SK-N-SH (cell line): Measurements from ENCODE around the gene IPO4. TPM values are rescaled to one million over a fixed set of nuclear protein-coding genes. Genes with fewer than 3 reads are reported as not detected.

Experiments
- CTCF ChIA-PET: fragments of 300-600, 350-600 bp; formaldehyde crosslinking; extraction: SDS; loops from one replicate; lab custom pipeline; 2021; lab: Yijun Ruan, JAX
- POLR2A ChIA-PET: fragments of 350-600 bp; sonication (Branson Sonifier 250); formaldehyde crosslinking; extraction: SDS; loops from one replicate; lab custom pipeline; 2020; ENCODE audit warnings: antibody characterized with exemption, inconsistent platforms; lab: Yijun Ruan, JAX
- DNase-seq: peaks from one replicate; pipeline ENCODE4 v3.0.0; 2012
- H2AFZ ChIP-seq: fragments of 200-600 bp; sonication (generic); 2 replicates; pipeline ENCODE4 v1.8.1; 2016; ENCODE audit warnings: antibody characterized with exemption, mild to moderate bottlenecking, low read depth
- H3F3A ChIP-seq: fragments of 200-600 bp; sonication (generic); replicated peaks from 2 replicates; pipeline ENCODE3; 2016; ENCODE audit warnings: antibody characterized with exemption, mild to moderate bottlenecking; ENCODE audit not compliant: insufficient read depth
- H3K27ac ChIP-seq, 2 experiments: fragments of 200-500 bp in 1 of 2; fragments of 200-600 bp in 1 of 2; sonication (Bioruptor generic) in 1 of 2; sonication (generic), shearing (Covaris generic) in 1 of 2; 2 replicates each; pipeline versions ENCODE4 v1.5.1 to v1.6.1; 2014 to 2016; ENCODE audit warnings: low read depth in 2 of 2, inconsistent platforms in 1 of 2, low read length in 1 of 2, mild to moderate bottlenecking in 1 of 2, mixed read lengths in 1 of 2
- H3K27me3 ChIP-seq: fragments of 200-600 bp; sonication (generic), shearing (Covaris generic); 2 replicates; pipeline ENCODE4 v1.6.1; 2016; ENCODE audit warnings: mixed run types; ENCODE audit not compliant: insufficient read depth
- H3K36me3 ChIP-seq, 2 experiments: fragments of 200-500 bp in 1 of 2; fragments of 200-600 bp in 1 of 2; sonication (Bioruptor generic) in 1 of 2; sonication (generic) in 1 of 2; replicated peaks in 1 of 2; 2 replicates each; pipeline versions ENCODE3 to v1.5.1; 2014 to 2016; ENCODE audit warnings: low read length in 1 of 2, mild to moderate bottlenecking in 1 of 2; ENCODE audit not compliant: insufficient read depth in 2 of 2, control insufficient read depth in 1 of 2
- H3K4me1 ChIP-seq, 2 experiments: fragments of 200-500 bp in 1 of 2; fragments of 200-600 bp in 1 of 2; sonication (Bioruptor generic) in 1 of 2; sonication (generic), shearing (Covaris generic) in 1 of 2; 2 replicates each; pipeline versions ENCODE4 v1.5.1 to v1.6.1; 2014 to 2016; ENCODE audit warnings: low read depth in 1 of 2, low read length in 1 of 2, mixed run types in 1 of 2; ENCODE audit not compliant: insufficient read depth in 2 of 2, control insufficient read depth in 1 of 2
- H3K4me2 ChIP-seq: fragments of 200-600 bp; sonication (generic), shearing (Covaris generic); 2 replicates; pipeline ENCODE4 v1.6.1; 2017; ENCODE audit warnings: mixed run types
- H3K4me3 ChIP-seq, 2 experiments: fragments of 200-500 bp in 1 of 2; fragments of 200-600 bp in 1 of 2; sonication (Bioruptor generic) in 1 of 2; sonication (generic), shearing (Covaris generic) in 1 of 2; 2 replicates each; pipeline versions ENCODE4 v1.5.1 to v1.8.1; 2014 to 2016; ENCODE audit warnings: low read depth in 2 of 2, inconsistent platforms in 1 of 2, low read length in 1 of 2, mild to moderate bottlenecking in 1 of 2, mixed read lengths in 1 of 2, moderate library complexity in 1 of 2
- H3K79me2 ChIP-seq: fragments of 200-600 bp; sonication (generic); 2 replicates; pipeline ENCODE4 v1.8.1; 2017; ENCODE audit warnings: mild to moderate bottlenecking; ENCODE audit not compliant: insufficient read depth
- H3K9ac ChIP-seq: fragments of 200-600 bp; sonication (generic); 2 replicates; pipeline ENCODE4 v1.6.1; 2017; ENCODE audit warnings: mixed run types
- H3K9me2 ChIP-seq: fragments of 200-600 bp; sonication (generic); 2 replicates; pipeline ENCODE4 v1.6.1; 2017; ENCODE audit warnings: mixed run types
- H3K9me3 ChIP-seq: fragments of 200-600 bp; sonication (generic); 2 replicates; pipeline ENCODE4 v1.6.1; 2017; ENCODE audit warnings: mixed run types, mild to moderate bottlenecking, moderate library complexity
- H4K20me1 ChIP-seq: fragments of 200-600 bp; sonication (generic); 2 replicates; pipeline ENCODE4 v1.6.1; 2017; ENCODE audit warnings: mild to moderate bottlenecking, mixed run types; ENCODE audit not compliant: insufficient read depth
- ELF1 ChIP-seq: IDR thresholded peaks from 2 replicates; pipeline ENCODE4 v1.4.0; 2012
- EP300 ChIP-seq, 2 experiments: IDR thresholded peaks; 2 replicates each; pipeline versions ENCODE4 v1.4.0 to v1.6.1; 2012; ENCODE audit warnings: borderline replicate concordance in 1 of 2, low read depth in 1 of 2, low read length in 1 of 2
- EZH2phosphoT487 ChIP-seq: fragments of 200-600 bp; sonication (generic); IDR thresholded peaks from 2 replicates; pipeline ENCODE4 v1.6.1; 2017; ENCODE audit warnings: low read depth, mixed run types, mild to moderate bottlenecking, antibody characterized with exemption, moderate library complexity, borderline replicate concordance
- FOSL2 ChIP-seq: IDR thresholded peaks from 2 replicates; pipeline ENCODE4 v1.4.0; 2012; ENCODE audit warnings: low read depth, mild to moderate bottlenecking, moderate library complexity, borderline replicate concordance
- GABPA ChIP-seq: IDR thresholded peaks from 2 replicates; pipeline ENCODE4 v1.4.0; 2012; ENCODE audit warnings: low read depth, mild to moderate bottlenecking
- MAX ChIP-seq: IDR thresholded peaks from 2 replicates; pipeline ENCODE4 v1.4.0; 2012; ENCODE audit warnings: low read depth
- MXI1 ChIP-seq: IDR thresholded peaks from 2 replicates; pipeline ENCODE4 v1.6.1; 2012; ENCODE audit warnings: mild to moderate bottlenecking, low read depth, low read length, improper control_type of control experiment
- NFIC ChIP-seq: IDR thresholded peaks from 2 replicates; pipeline ENCODE4 v1.4.0; 2012; ENCODE audit warnings: borderline replicate concordance
- POLR2AphosphoS5 ChIP-seq: IDR thresholded peaks from 2 replicates; pipeline ENCODE4 v1.6.1; 2012; ENCODE audit warnings: low read depth, low read length
- RCOR1 ChIP-seq: fragments of 150-350 bp; IDR thresholded peaks from 2 replicates; pipeline ENCODE4 v1.6.1; 2017; ENCODE audit warnings: antibody characterized with exemption, low read length
- RFX5 ChIP-seq: IDR thresholded peaks from 2 replicates; pipeline ENCODE4 v1.6.1; 2012; ENCODE audit warnings: mild to moderate bottlenecking, improper control_type of control experiment, low read length
- SIN3A ChIP-seq: IDR thresholded peaks from 2 replicates; pipeline ENCODE4 v1.6.1; 2012; ENCODE audit warnings: low read depth, mild to moderate bottlenecking, low read length, moderate library complexity, borderline replicate concordance
- TAF1 ChIP-seq: IDR thresholded peaks from 2 replicates; pipeline ENCODE4 v1.6.1; 2012; ENCODE audit warnings: low read depth, mild to moderate bottlenecking, low read length, moderate library complexity, borderline replicate concordance
- TEAD4 ChIP-seq: IDR thresholded peaks from 2 replicates; pipeline ENCODE4 v1.4.0; 2012; ENCODE audit warnings: mild to moderate bottlenecking, borderline replicate concordance; ENCODE audit not compliant: insufficient read depth
- USF1 ChIP-seq: IDR thresholded peaks from 2 replicates; pipeline ENCODE4 v1.4.0; 2012; ENCODE audit warnings: low read depth, borderline replicate concordance
- ZBTB33 ChIP-seq: IDR thresholded peaks from 2 replicates; pipeline ENCODE4 v1.4.0; 2012; ENCODE audit warnings: low read depth, borderline replicate concordance
- WGBS: methylation state at CpG from one replicate; pipeline ENCODE4 v1.1.6; 2017; ENCODE audit warnings: low lambda C conversion rate; 5-methylcytosine and 5-hydroxymethylcytosine counted together
- polyA plus RNA-seq, 3 experiments: library from polyadenylated mRNA; depleted of rRNA; stranded (reverse); fragments of >200 nt; gene quantifications; 2 replicates each; pipeline ENCODE4 v1.2.3, GENCODE V29; 2012

IPO4 gene
- polyA plus RNA-seq, 1 of the 3 experiments (the other 2 are of a cell fraction): 61.3 TPM

- TF ChIP-seq POLR2AphosphoS5: peak; percentile 89
- 0 out of 2 replicates have a peak, but pooled peaks have one; percentile 13 for TF ChIP-seq TEAD4
- TF ChIP-seq RCOR1: peak; percentile 44; the same call in 1 of the 2 replicates
- TF ChIP-seq ELF1: peak; percentile 82
- TF ChIP-seq ZBTB33: peak; percentile 79; the same call in 1 of the 2 replicates
- TF ChIP-seq NFIC: peak; percentile 37; the same call in 1 of the 2 replicates
- TF ChIP-seq RFX5: no peak; the same call in 1 of the 2 replicates
- TF ChIP-seq USF1: peak; percentile 84
- TF ChIP-seq FOSL2: no peak
- peak; percentile 99 for TF ChIP-seq SIN3A
- TF ChIP-seq GABPA: peak; percentile 97
- peak; percentile 87 for TF ChIP-seq TAF1
- peak; percentile 100 for TF ChIP-seq MXI1
- TF ChIP-seq EP300 (IDR thresholded peaks at IDR 0.05; ENCODE audit: borderline replicate concordance in 1 of 2, low read depth in 1 of 2, low read length in 1 of 2): peak; percentile 4 to 31; a peak in 1 of 4 replicates
These were observed at the start of gene IPO4 (continued) for GRCh38 chr14:24188251-24189058.

- no peaks in the 10 kb centered on the region for H3K9me3 ChIP-seq
- no peak overlapping the region for H3K4me3 ChIP-seq
- peaks cover 18% of the 10 kb centered on the region for H3F3A ChIP-seq
- no peaks in the 10 kb centered on the region for H3K27me3 ChIP-seq
- DNase-seq: no peak
- no peak overlapping the region for H3K9ac ChIP-seq
- no peaks in the 10 kb centered on the region for H3K9me2 ChIP-seq
- H3K4me1 ChIP-seq: peaks cover 33 to 35% of the 10 kb centered on the region in 2 experiments; a peak in 3 of 4 replicates
- ChIA-PET POLR2A (interaction anchor here (1.2 kb wide), 1 partner anchor 18 kb away, joined by 6 read pairs; no protein-coding TSS in a partner anchor), CTCF (interaction anchor here (0.7 to 12.0 kb wide), 8 partner anchors 14 to 193 kb away, joined by 3 to 191 read pairs (median 7); partner anchors contain the start of genes CIDEB, DHRS1, MDP1 and NOP9)
- peaks cover 56 to 69% of the 10 kb centered on the region in 2 experiments for H3K36me3 ChIP-seq
- H3K79me2 ChIP-seq: peaks cover 64% of the 10 kb centered on the region
- no peak overlapping the region for H3K27ac ChIP-seq
- no peaks in the 10 kb centered on the region for H4K20me1 ChIP-seq
- H2AFZ ChIP-seq: no peak overlapping the region
- WGBS: 83% methylated on average over 5 of the region's 5 CpGs
- TF ChIP-seq FOSL2 (no peak), EZH2phosphoT487 (no peak), MAX (peak; percentile 42; the same call in 1 of the 2 replicates)
- no peak overlapping the region for H3K4me2 ChIP-seq
These were observed 49.5 kb upstream of the IPO4 start for GRCh38 chr14:24238123-24238522.
